H9 (cell line): ENCODE data around the gene NIM1K. TPM values are rescaled to one million over a fixed set of nuclear protein-coding genes. Genes with fewer than 3 reads are reported as not detected.

Experiments
- DNase-seq: peaks from one replicate; pipeline ENCODE4 v3.0.0-alpha.2; 2017
- H2AFZ ChIP-seq: one replicate; pipeline ENCODE4 v1.6.1; 2013; ENCODE audit warnings: mild to moderate bottlenecking, low read length, control low read depth, moderate library complexity
- H2AK5ac ChIP-seq: 2 replicates; pipeline ENCODE4 v1.6.1; 2013; ENCODE audit warnings: low read length, control low read depth, mixed read lengths; ENCODE audit not compliant: insufficient read length
- H2BK120ac ChIP-seq: one replicate; pipeline ENCODE4 v1.6.1; 2013; ENCODE audit warnings: low read depth, mild to moderate bottlenecking, low read length, control low read depth, inconsistent platforms; ENCODE audit not compliant: poor library complexity, severe bottlenecking
- H2BK12ac ChIP-seq: 2 replicates; pipeline ENCODE4 v1.6.1; 2013; ENCODE audit warnings: low read length, control low read depth, mixed read lengths, low read depth; ENCODE audit not compliant: insufficient read length
- H2BK15ac ChIP-seq: 2 replicates; pipeline ENCODE4 v1.6.1; 2013; ENCODE audit warnings: low read depth, low read length, control low read depth
- H2BK20ac ChIP-seq: one replicate; pipeline ENCODE4 v1.6.1; 2013; ENCODE audit warnings: low read depth, mild to moderate bottlenecking, low read length, control low read depth, inconsistent platforms; ENCODE audit not compliant: poor library complexity, severe bottlenecking
- H2BK5ac ChIP-seq: 2 replicates; pipeline ENCODE4 v1.6.1; 2013; ENCODE audit warnings: low read length, control low read depth, mixed read lengths; ENCODE audit not compliant: insufficient read length
- H3K14ac ChIP-seq: 2 replicates; pipeline ENCODE4 v1.6.1; 2013; ENCODE audit warnings: low read length, control low read depth; ENCODE audit not compliant: insufficient read depth
- H3K18ac ChIP-seq: 2 replicates; pipeline ENCODE4 v1.6.1; 2013; ENCODE audit warnings: low read depth, mild to moderate bottlenecking, mixed read lengths, low read length, control low read depth; ENCODE audit not compliant: insufficient read length
- H3K23ac ChIP-seq: 2 replicates; pipeline ENCODE4 v1.6.1; 2013; ENCODE audit warnings: low read length, control low read depth, mixed read lengths, low read depth; ENCODE audit not compliant: insufficient read length
- H3K23me2 ChIP-seq: 2 replicates; pipeline ENCODE4 v1.6.1; 2013; ENCODE audit warnings: low read depth, mild to moderate bottlenecking, mixed read lengths, low read length, control low read depth; ENCODE audit not compliant: insufficient read length, poor library complexity, severe bottlenecking
- H3K27ac ChIP-seq: 2 replicates; pipeline ENCODE4 v1.5.1; 2013; ENCODE audit warnings: low read length, control low read depth, mixed read lengths, low read depth; ENCODE audit not compliant: insufficient read length
- H3K27me3 ChIP-seq: 2 replicates; pipeline ENCODE4 v1.6.1; 2013; ENCODE audit warnings: low read length, control low read depth, inconsistent platforms; ENCODE audit not compliant: insufficient read depth
- H3K4ac ChIP-seq: 2 replicates; pipeline ENCODE4 v1.6.1; 2013; ENCODE audit warnings: low read depth, mild to moderate bottlenecking, control low read depth, inconsistent platforms, low read length, moderate library complexity
- H3K4me1 ChIP-seq: 2 replicates; pipeline ENCODE4 v1.6.1; 2013; ENCODE audit warnings: low read length, control low read depth, inconsistent platforms; ENCODE audit not compliant: insufficient read depth
- H3K4me2 ChIP-seq: 2 replicates; pipeline ENCODE4 v1.6.1; 2013; ENCODE audit warnings: low read length, control low read depth, mixed read lengths; ENCODE audit not compliant: insufficient read length, insufficient read depth
- H3K56ac ChIP-seq: 2 replicates; pipeline ENCODE4 v1.6.1; 2013; ENCODE audit warnings: low read depth, mild to moderate bottlenecking, mixed read lengths, low read length, control low read depth; ENCODE audit not compliant: insufficient read length
- H3K79me1 ChIP-seq: 2 replicates; pipeline ENCODE4 v1.6.1; 2013; ENCODE audit warnings: low read depth, mild to moderate bottlenecking, moderate library complexity, low read length, control low read depth, inconsistent platforms; ENCODE audit not compliant: insufficient read depth, poor library complexity, severe bottlenecking
- H3K79me2 ChIP-seq: 2 replicates; pipeline ENCODE4 v1.6.1; 2013; ENCODE audit warnings: low read length, control low read depth, inconsistent platforms; ENCODE audit not compliant: insufficient read depth
- H3K9ac ChIP-seq: 2 replicates; pipeline ENCODE4 v1.6.1; 2013; ENCODE audit warnings: low read length, control low read depth, mixed read lengths; ENCODE audit not compliant: insufficient read length; ENCODE audit errors: extremely low read depth
- H3K9me3 ChIP-seq: one replicate; pipeline ENCODE4 v1.6.1; 2013; ENCODE audit warnings: low read depth, low read length, inconsistent platforms; ENCODE audit not compliant: control insufficient read depth
- H3T11ph ChIP-seq: one replicate; pipeline ENCODE4 v1.6.1; 2013; ENCODE audit warnings: mild to moderate bottlenecking, low read length, control low read depth, inconsistent platforms
- H4K20me1 ChIP-seq: one replicate; pipeline ENCODE4 v1.6.1; 2013; ENCODE audit not compliant: control insufficient read depth, insufficient read length, insufficient read depth
- H4K5ac ChIP-seq: 2 replicates; pipeline ENCODE4 v1.6.1; 2013; ENCODE audit warnings: low read depth, mild to moderate bottlenecking, mixed read lengths, low read length, control low read depth; ENCODE audit not compliant: insufficient read length
- H4K8ac ChIP-seq: replicated peaks from 2 replicates; pipeline ENCODE4 v1.6.1; 2013; ENCODE audit warnings: low read length, control low read depth, mixed read lengths, low read depth; ENCODE audit not compliant: insufficient read length
- H4K91ac ChIP-seq: 2 replicates; pipeline ENCODE4 v1.6.1; 2013; ENCODE audit warnings: low read depth, mild to moderate bottlenecking, moderate library complexity, mixed read lengths, low read length, control low read depth; ENCODE audit not compliant: insufficient read length
- H3K27ac Mint-ChIP-seq, 3 experiments: 2 replicates in 2 of 3; 3 replicates in 1 of 3; pipeline ENCODE4 v1.8.0; 2020 to 2021; ENCODE audit warnings: mixed read lengths in 3 of 3, mild to moderate bottlenecking in 1 of 3, moderate library complexity in 1 of 3
- H3K27me3 Mint-ChIP-seq: 2 replicates; pipeline ENCODE4 v1.8.0; 2021; ENCODE audit warnings: low read depth, mild to moderate bottlenecking, moderate library complexity, mixed read lengths
- H3K36me3 Mint-ChIP-seq, 3 experiments: 2 replicates in 2 of 3; 3 replicates in 1 of 3; pipeline ENCODE4 v1.8.0; 2020 to 2021; ENCODE audit warnings: low read depth in 3 of 3, mixed read lengths in 3 of 3; ENCODE audit not compliant: insufficient read depth in 1 of 3
- H3K4me1 Mint-ChIP-seq, 2 experiments: 2 replicates each; pipeline ENCODE4 v1.8.0; 2020; ENCODE audit warnings: mixed read lengths in 2 of 2
- H3K4me3 Mint-ChIP-seq, 2 experiments: 2 replicates in 1 of 2; 3 replicates in 1 of 2; pipeline ENCODE4 v1.8.0; 2020 to 2021; ENCODE audit warnings: mild to moderate bottlenecking in 2 of 2, mixed read lengths in 2 of 2, moderate library complexity in 1 of 2
- H3K9me3 Mint-ChIP-seq, 2 experiments: 2 replicates in 1 of 2; 3 replicates in 1 of 2; pipeline ENCODE4 v1.8.0; 2020; ENCODE audit warnings: mild to moderate bottlenecking in 2 of 2, mixed read lengths in 2 of 2, moderate library complexity in 1 of 2
- WGBS: extraction: QIAGEN DNeasy Blood & Tissue Kit; methylation state at CpG from one replicate; pipeline ENCODE4 v1.1.7; 2013; ENCODE audit warnings: missing lambda C conversion rate, low lambda C conversion rate, mixed read lengths; ENCODE audit not compliant: insufficient read length; ENCODE audit errors: extremely low coverage; 5-methylcytosine and 5-hydroxymethylcytosine counted together
- total RNA-seq: library from RNA; stranded (reverse); gene quantifications from 2 replicates; pipeline ENCODE4 v1.2.1, GENCODE V29; 2021
- TF ChIP-seq, protein P1 (sequence below): fragments of 200-600 bp; sonication (generic); conservative IDR thresholded peaks from 3 replicates; pipeline ENCODE4 v1.8.0; 2021; ENCODE audit warnings: antibody characterized with exemption, mild to moderate bottlenecking

Gene NIM1K
- total RNA-seq, 1 experiment from 2014 or later, result 0.07 TPM

DNA sequence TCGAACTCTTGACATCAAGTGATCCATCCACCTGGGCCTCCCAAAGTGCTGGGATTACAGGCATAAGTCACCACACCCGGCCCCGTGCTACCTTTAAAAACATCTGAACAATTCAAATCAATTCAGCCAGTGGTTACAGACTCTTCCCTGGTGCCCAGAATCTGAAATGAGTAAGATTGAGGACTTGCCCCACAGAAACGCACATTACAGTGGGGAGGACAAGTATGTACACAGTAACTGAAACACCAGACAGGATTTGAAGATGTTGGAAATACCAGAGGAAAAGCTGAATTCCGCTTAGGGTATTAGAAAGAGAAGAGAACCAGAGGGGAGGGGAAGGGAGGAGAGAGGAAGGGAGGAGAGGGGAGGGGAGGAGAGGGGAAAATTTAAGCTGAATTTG lies 17.8 kb downstream of the NIM1K start:
- no peaks in the 10 kb centered on the region; the same call in 1 of the 2 replicates for H3K4me1 ChIP-seq
- H2BK20ac ChIP-seq, result no peak overlapping the region
- DNase-seq, result no peak
- no peak overlapping the region for H4K91ac ChIP-seq
- H3K4me3 Mint-ChIP-seq, result no peak overlapping the region
- no peak overlapping the region for H3K4ac ChIP-seq
- no peaks in the 10 kb centered on the region for H3K23me2 ChIP-seq
- H2BK12ac ChIP-seq, result no peak overlapping the region
- H3K18ac ChIP-seq, result no peak overlapping the region
- no peaks in the 10 kb centered on the region for H3K79me1 ChIP-seq
- no peak overlapping the region for H2BK5ac ChIP-seq
- H3K4me1 Mint-ChIP-seq, result peaks cover 21 to 28% of the 10 kb centered on the region in 2 experiments
- no peaks in the 10 kb centered on the region for H3K36me3 Mint-ChIP-seq
- H4K8ac ChIP-seq, result no peak overlapping the region
- no peak overlapping the region for H3K56ac ChIP-seq
- no peak overlapping the region for H3T11ph ChIP-seq
- H4K20me1 ChIP-seq, result no peaks in the 10 kb centered on the region
- no peak overlapping the region for H2AFZ ChIP-seq
- H3K27me3 Mint-ChIP-seq, result peaks cover 5% of the 10 kb centered on the region; the same call in 1 of the 2 replicates
- no peak overlapping the region for H2BK120ac ChIP-seq
- no CpG with 5 or more reads among the region's 5 CpGs for WGBS
- no peaks in the 10 kb centered on the region for H3K27me3 ChIP-seq
- H3K9me3 Mint-ChIP-seq, result no peaks in the 10 kb centered on the region
- H4K5ac ChIP-seq, result no peak overlapping the region
- no peaks in the 10 kb centered on the region for H3K79me2 ChIP-seq
- H3K14ac ChIP-seq, result no peak overlapping the region
- no peak overlapping the region for H3K9ac ChIP-seq
- no peaks in the 10 kb centered on the region for H3K9me3 ChIP-seq
- H2BK15ac ChIP-seq, result no peak overlapping the region
- no peak overlapping the region for H3K4me2 ChIP-seq
- no peak overlapping the region for H2AK5ac ChIP-seq
- no peak overlapping the region for H3K27ac Mint-ChIP-seq
- no peak overlapping the region for H3K27ac ChIP-seq
- no peak overlapping the region for H3K23ac ChIP-seq
- TF ChIP-seq, protein P1, sequence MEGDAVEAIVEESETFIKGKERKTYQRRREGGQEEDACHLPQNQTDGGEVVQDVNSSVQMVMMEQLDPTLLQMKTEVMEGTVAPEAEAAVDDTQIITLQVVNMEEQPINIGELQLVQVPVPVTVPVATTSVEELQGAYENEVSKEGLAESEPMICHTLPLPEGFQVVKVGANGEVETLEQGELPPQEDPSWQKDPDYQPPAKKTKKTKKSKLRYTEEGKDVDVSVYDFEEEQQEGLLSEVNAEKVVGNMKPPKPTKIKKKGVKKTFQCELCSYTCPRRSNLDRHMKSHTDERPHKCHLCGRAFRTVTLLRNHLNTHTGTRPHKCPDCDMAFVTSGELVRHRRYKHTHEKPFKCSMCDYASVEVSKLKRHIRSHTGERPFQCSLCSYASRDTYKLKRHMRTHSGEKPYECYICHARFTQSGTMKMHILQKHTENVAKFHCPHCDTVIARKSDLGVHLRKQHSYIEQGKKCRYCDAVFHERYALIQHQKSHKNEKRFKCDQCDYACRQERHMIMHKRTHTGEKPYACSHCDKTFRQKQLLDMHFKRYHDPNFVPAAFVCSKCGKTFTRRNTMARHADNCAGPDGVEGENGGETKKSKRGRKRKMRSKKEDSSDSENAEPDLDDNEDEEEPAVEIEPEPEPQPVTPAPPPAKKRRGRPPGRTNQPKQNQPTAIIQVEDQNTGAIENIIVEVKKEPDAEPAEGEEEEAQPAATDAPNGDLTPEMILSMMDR, result no peak
